H1 (cell line): Measurements from ENCODE around the gene MTARC2. TPM values are rescaled to one million over a fixed set of nuclear protein-coding genes. Genes with fewer than 3 reads are reported as not detected.

Experiments
- CTCF ChIA-PET: fragments of 300-600 bp; sonication (Branson Sonifier 250); formaldehyde crosslinking; loops from one replicate; lab custom pipeline; 2021; ENCODE audit not compliant: partially characterized antibody; lab: Charles Lee
- POLR2A ChIA-PET: fragments of 300-600 bp; sonication (Branson Sonifier 250); formaldehyde crosslinking; loops from one replicate; lab custom pipeline; 2021; ENCODE audit warnings: inconsistent platforms; ENCODE audit not compliant: partially characterized antibody; lab: Charles Lee
- DNase-seq, 2 experiments: peaks; one replicate each; pipeline versions ENCODE4 v3.0.0 to v3.0.0-alpha.2; 2010 to 2022; ENCODE audit warnings: low spot score in 2 of 2, low read depth in 1 of 2, mixed read lengths in 1 of 2
- FAIRE-seq: peaks from 2 replicates; lab custom pipeline; 2011; peaks lifted over from hg19 to GRCh38; lab: Jason Lieb, UNC
- H2AFZ ChIP-seq: 2 replicates; pipeline ENCODE4 v1.8.1; 2012; ENCODE audit warnings: low read length, inconsistent platforms
- H2AK5ac ChIP-seq: 2 replicates; pipeline ENCODE4 v1.6.1; 2013; ENCODE audit warnings: low read depth, low read length
- H2BK120ac ChIP-seq: replicated peaks from 2 replicates; pipeline ENCODE3; 2013; ENCODE audit warnings: low read depth, low read length, inconsistent platforms
- H2BK12ac ChIP-seq: 2 replicates; pipeline ENCODE4 v1.6.1; 2013; ENCODE audit warnings: low read depth, low read length
- H2BK15ac ChIP-seq: 2 replicates; pipeline ENCODE4 v1.6.1; 2013; ENCODE audit warnings: low read length
- H2BK20ac ChIP-seq: 2 replicates; pipeline ENCODE4 v1.6.1; 2013; ENCODE audit warnings: low read length
- H2BK5ac ChIP-seq: 2 replicates; pipeline ENCODE4 v1.6.1; 2013; ENCODE audit warnings: low read depth, low read length
- H3K14ac ChIP-seq: 2 replicates; pipeline ENCODE4 v1.6.1; 2013; ENCODE audit warnings: inconsistent platforms; ENCODE audit not compliant: insufficient read length
- H3K18ac ChIP-seq: 2 replicates; pipeline ENCODE4 v1.6.1; 2013; ENCODE audit warnings: low read length; ENCODE audit errors: extremely low read depth
- H3K23ac ChIP-seq: 2 replicates; pipeline ENCODE4 v1.6.1; 2013; ENCODE audit warnings: inconsistent platforms; ENCODE audit not compliant: insufficient read length
- H3K23me2 ChIP-seq: 2 replicates; pipeline ENCODE4 v1.6.1; 2013; ENCODE audit warnings: low read depth, low read length
- H3K27ac ChIP-seq: 2 replicates; pipeline ENCODE4 v1.6.1; 2011; ENCODE audit warnings: low read depth, low read length, inconsistent platforms
- H3K27me3 ChIP-seq, 4 experiments: replicated peaks in 1 of 4; 1 replicate in 1 of 4; 2 replicates in 3 of 4; pipeline versions ENCODE4 v1.6.1 to v1.8.1; 2011 to 2013; ENCODE audit warnings: low read length in 3 of 4, mild to moderate bottlenecking in 3 of 4, inconsistent platforms in 2 of 4, mixed read lengths in 2 of 4, moderate library complexity in 1 of 4; ENCODE audit not compliant: control insufficient read depth in 3 of 4, insufficient read depth in 3 of 4; ENCODE audit errors: extremely low read depth in 1 of 4
- H3K36me3 ChIP-seq, 4 experiments: 2 replicates each; pipeline versions ENCODE4 v1.6.1 to v1.8.1; 2011 to 2013; ENCODE audit warnings: mild to moderate bottlenecking in 4 of 4, low read length in 3 of 4, moderate library complexity in 2 of 4, control low read depth in 1 of 4, inconsistent platforms in 1 of 4; ENCODE audit not compliant: insufficient read depth in 4 of 4, control insufficient read depth in 2 of 4
- H3K4ac ChIP-seq: replicated peaks from 2 replicates; pipeline ENCODE3; 2013; ENCODE audit warnings: low read length, low read depth, mixed read lengths, inconsistent platforms; ENCODE audit not compliant: insufficient read length
- H3K4me1 ChIP-seq, 4 experiments: replicated peaks in 1 of 4; 1 replicate in 1 of 4; 2 replicates in 3 of 4; pipeline versions ENCODE4 v1.6.1 to v1.8.1; 2011 to 2013; ENCODE audit warnings: low read length in 3 of 4, inconsistent platforms in 2 of 4, mixed read lengths in 1 of 4; ENCODE audit not compliant: insufficient read depth in 4 of 4, control insufficient read depth in 3 of 4
- H3K4me2 ChIP-seq, 2 experiments: 2 replicates each; pipeline versions ENCODE4 v1.6.1 to v1.8.1; 2011 to 2013; ENCODE audit warnings: low read depth in 2 of 2, low read length in 2 of 2, control low read depth in 1 of 2, inconsistent platforms in 1 of 2, mild to moderate bottlenecking in 1 of 2; ENCODE audit not compliant: insufficient read depth in 1 of 2
- H3K4me3 ChIP-seq, 4 experiments: fragments of 200-600, 300-600 bp in 1 of 4; sonication (generic), shearing (Covaris generic), sonication (Bioruptor Twin) in 1 of 4; 2 replicates each; pipeline versions ENCODE4 v1.5.1 to v1.8.1; 2011 to 2016; ENCODE audit warnings: low read length in 4 of 4, low read depth in 3 of 4, control low read depth in 2 of 4, inconsistent platforms in 2 of 4, mild to moderate bottlenecking in 2 of 4, mixed read lengths in 1 of 4, moderate library complexity in 1 of 4; ENCODE audit not compliant: insufficient read depth in 2 of 4; ENCODE audit errors: extremely low read depth in 1 of 4
- H3K56ac ChIP-seq: replicated peaks from 2 replicates; pipeline ENCODE3; 2013; ENCODE audit warnings: low read depth, mild to moderate bottlenecking, mixed read lengths, low read length, inconsistent platforms; ENCODE audit not compliant: insufficient read length
- H3K79me1 ChIP-seq: 2 replicates; pipeline ENCODE4 v1.6.1; 2013; ENCODE audit warnings: low read depth, low read length, control low read depth
- H3K79me2 ChIP-seq, 2 experiments: 2 replicates each; pipeline versions ENCODE4 v1.6.1 to v1.8.1; 2012 to 2013; ENCODE audit warnings: low read length in 2 of 2, mild to moderate bottlenecking in 2 of 2, inconsistent platforms in 1 of 2; ENCODE audit not compliant: insufficient read depth in 2 of 2, control insufficient read depth in 1 of 2
- H3K9ac ChIP-seq, 4 experiments: replicated peaks in 1 of 4; 1 replicate in 1 of 4; 2 replicates in 3 of 4; pipeline versions ENCODE4 v1.6.1 to v1.8.1; 2011 to 2013; ENCODE audit warnings: low read depth in 3 of 4, low read length in 3 of 4, control low read depth in 2 of 4, mild to moderate bottlenecking in 2 of 4, moderate library complexity in 2 of 4, inconsistent platforms in 1 of 4; ENCODE audit errors: extremely low read depth in 1 of 4
- H3K9me3 ChIP-seq, 2 experiments: 2 replicates each; pipeline versions ENCODE4 v1.6.1 to v1.8.1; 2012 to 2013; ENCODE audit warnings: mild to moderate bottlenecking in 2 of 2, moderate library complexity in 2 of 2, control low read depth in 1 of 2, inconsistent platforms in 1 of 2, low read depth in 1 of 2, low read length in 1 of 2, mixed read lengths in 1 of 2; ENCODE audit not compliant: insufficient read depth in 2 of 2
- H4K20me1 ChIP-seq, 2 experiments: replicated peaks in 1 of 2; 2 replicates each; pipeline versions ENCODE3 to v1.8.1; 2011 to 2013; ENCODE audit warnings: inconsistent platforms in 2 of 2, low read length in 2 of 2, mild to moderate bottlenecking in 1 of 2; ENCODE audit not compliant: insufficient read depth in 2 of 2, control insufficient read depth in 1 of 2
- H4K5ac ChIP-seq: 2 replicates; pipeline ENCODE4 v1.6.1; 2013; ENCODE audit warnings: low read length, low read depth, mixed read lengths, inconsistent platforms; ENCODE audit not compliant: insufficient read length
- H4K8ac ChIP-seq: 2 replicates; pipeline ENCODE4 v1.8.0; 2013; ENCODE audit warnings: mild to moderate bottlenecking, moderate library complexity, low read length, inconsistent platforms; ENCODE audit not compliant: insufficient read depth; ENCODE audit errors: extremely low read depth
- H4K91ac ChIP-seq: replicated peaks from 2 replicates; pipeline ENCODE3; 2013; ENCODE audit warnings: low read length, mixed read lengths, inconsistent platforms; ENCODE audit not compliant: insufficient read length
- BCL11A ChIP-seq, 2 experiments: IDR thresholded peaks; one replicate each; pipeline ENCODE4 v1.6.1; 2011; ENCODE audit warnings: low read depth in 2 of 2, low read length in 2 of 2, mild to moderate bottlenecking in 2 of 2
- FOSL1 ChIP-seq: IDR thresholded peaks from 2 replicates; pipeline ENCODE4 v1.6.1; 2011; ENCODE audit warnings: mild to moderate bottlenecking, low read depth, low read length, moderate library complexity; ENCODE audit not compliant: insufficient read depth
- GABPA ChIP-seq: IDR thresholded peaks from 2 replicates; pipeline ENCODE4 v1.6.1; 2011; ENCODE audit warnings: mild to moderate bottlenecking, low read length, moderate library complexity, borderline replicate concordance; ENCODE audit not compliant: insufficient read depth
- NANOG ChIP-seq: IDR thresholded peaks from 2 replicates; pipeline ENCODE4 v1.6.1; 2011; ENCODE audit warnings: low read length, low read depth, mild to moderate bottlenecking, inconsistent platforms; ENCODE audit not compliant: insufficient read depth, poor library complexity, severe bottlenecking
- RNF2 ChIP-seq: fragments of 200-900, 300-1000 bp; sonication (generic); IDR thresholded peaks from 2 replicates; pipeline ENCODE4 v1.7.1; 2016; ENCODE audit warnings: borderline replicate concordance, low read depth, mild to moderate bottlenecking, antibody characterized with exemption, low read length; ENCODE audit not compliant: poor library complexity, severe bottlenecking; ENCODE audit errors: missing control alignments
- SRF ChIP-seq: IDR thresholded peaks from 2 replicates; pipeline ENCODE4 v1.6.1; 2011; ENCODE audit warnings: mild to moderate bottlenecking, low read depth, low read length, moderate library complexity
- SUZ12 ChIP-seq: fragments of 200-600 bp; sonication (generic); IDR thresholded peaks from 2 replicates; pipeline ENCODE4 v1.6.1; 2012; ENCODE audit warnings: mild to moderate bottlenecking, inconsistent platforms, low read length, moderate library complexity, mixed read lengths
- TCF12 ChIP-seq: IDR thresholded peaks from 2 replicates; pipeline ENCODE4 v1.6.1; 2011; ENCODE audit warnings: low read depth, mild to moderate bottlenecking, low read length
- TEAD4 ChIP-seq: IDR thresholded peaks from 2 replicates; pipeline ENCODE4 v1.6.1; 2012; ENCODE audit warnings: low read depth, low read length, inconsistent platforms, mixed read lengths
- WGBS, 2 experiments: shearing (Covaris generic) in 1 of 2; methylation state at CpG; one replicate each; pipeline versions ENCODE4 v1.1.6 to v1.1.7; 2013 to 2015; ENCODE audit warnings: low lambda C conversion rate in 2 of 2, mixed read lengths in 2 of 2, inconsistent platforms in 1 of 2, low coverage in 1 of 2, missing lambda C conversion rate in 1 of 2; ENCODE audit not compliant: insufficient replicate concordance in 2 of 2, insufficient coverage in 1 of 2, insufficient read length in 1 of 2; ENCODE audit errors: extremely low coverage in 1 of 2, missing lambda C conversion rate in 1 of 2; 5-methylcytosine and 5-hydroxymethylcytosine counted together
- polyA plus RNA-seq, 7 experiments: library from polyadenylated mRNA; depleted of rRNA in 3 of 7; stranded (reverse) in 5 of 7; unstranded in 2 of 7; fragments of >200 nt in 5 of 7; fragments of 200-250 nt in 2 of 7; gene quantifications; 1 replicate in 5 of 7; 2 replicates in 1 of 7; 4 replicates in 1 of 7; pipeline versions ENCODE4 v1.2.1 to v1.2.3, GENCODE V29; 2011 to 2013; ENCODE audit warnings: missing spikeins in 2 of 7, mixed read lengths in 2 of 7
- total RNA-seq: library from RNA; stranded (reverse); fragmentation: NEBNext Ultra II Directional; extraction: Animal tissue kit (Norgen Biotek cat#: 25700); gene quantifications from 2 replicates; pipeline ENCODE4 v1.2.1, GENCODE V29; 2021
- TF ChIP-seq, protein P1 (sequence below), 3 experiments: IDR thresholded peaks; 1 replicate in 2 of 3; 2 replicates in 1 of 3; pipeline versions ENCODE4 v1.5.1 to v1.6.1; 2011; ENCODE audit warnings: low read length in 3 of 3, mild to moderate bottlenecking in 3 of 3, inconsistent platforms in 2 of 3, low read depth in 1 of 3, moderate library complexity in 1 of 3; ENCODE audit not compliant: insufficient read depth in 1 of 3; ENCODE audit errors: control extremely low read depth in 1 of 3

MTARC2 gene
- total and polyA plus RNA-seq, 2 of the 8 experiments (the other 6 are each of a cell fraction or from before 2014, with no cell fraction given) = 7.2 to 7.9 TPM

DNA sequence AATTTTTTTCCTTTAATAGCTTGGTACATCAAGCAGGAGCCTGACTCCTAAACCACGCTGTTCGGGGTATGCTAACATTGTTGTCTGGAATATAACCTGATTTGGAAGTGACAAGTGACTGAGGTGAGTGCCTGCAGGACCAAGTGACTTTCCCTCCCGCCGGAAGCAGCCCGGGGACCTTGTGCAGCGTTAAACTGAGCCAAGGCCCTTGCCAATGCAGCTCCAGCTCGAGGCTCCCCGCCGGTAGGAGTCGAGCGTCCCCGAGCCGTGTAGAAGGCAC lies 37.9 kb downstream of the MTARC2 start:
- Histone ChIP-seq H3K4me2 (peak overlapping the region; percentile 83 to 92), H3K27me3 (no peaks in the 10 kb centered on the region), H4K91ac (no peak overlapping the region), H2BK5ac (no peak overlapping the region), H4K20me1 (peaks cover 0 to 3% of the 10 kb centered on the region in 2 experiments), H3K79me2 (peaks cover 0 to 15% of the 10 kb centered on the region in 2 experiments; a peak in 2 of 4 replicates), H3K27ac (no peak overlapping the region), H3K14ac (no peak overlapping the region), H2BK12ac (0 out of 2 replicates have a peak overlapping the region, but pooled peaks have one; percentile 2), H3K79me1 (peaks cover 3% of the 10 kb centered on the region), H4K5ac (no peak overlapping the region), H3K9me3 (no peaks in the 10 kb centered on the region), H3K4ac (no peak overlapping the region), H3K4me3 (peak overlapping the region; percentile 59 to 84 (median 69)), H2BK20ac (no peak overlapping the region), H2BK120ac (no peak overlapping the region), H2AK5ac (no peak overlapping the region), H2BK15ac (no peak overlapping the region), H2AFZ (no peak overlapping the region), H3K9ac (peak overlapping the region in 2 of 4 experiments; percentile 13 to 29; a peak in 2 of 7 replicates), H3K18ac (0 out of 2 replicates have a peak overlapping the region, but pooled peaks have one; percentile 53), H3K23me2 (peaks cover 9% of the 10 kb centered on the region; the same call in 1 of the 2 replicates), H4K8ac (no peak overlapping the region; the same call in 1 of the 2 replicates), H3K4me1 (peaks cover 4 to 14% (median 11%) of the 10 kb centered on the region in 4 experiments), H3K36me3 (no peaks in the 10 kb centered on the region; a peak in 1 of 8 replicates), H3K56ac (no peak overlapping the region), H3K23ac (no peak overlapping the region)
- FAIRE-seq (no peak), DNase-seq (no peak)
- CTCF ChIA-PET = interaction anchor here (0.6 to 8.2 kb wide), 22 partner anchors 9 to 1520 kb away, joined by 3 to 96 read pairs (median 5); partner anchors contain the start of gene MTARC2
- POLR2A ChIA-PET = interaction anchor here (0.9 to 5.9 kb wide), 13 partner anchors 9 to 951 kb away, joined by 3 to 70 read pairs (median 6); partner anchors contain the start of gene MTARC2
- 14% methylated on average over 13 of the region's 13 CpGs; no CpG with 5 or more reads in 1 of the 2 experiments for WGBS, 2 experiments
- TF ChIP-seq TEAD4 = no peak
- no peak for TF ChIP-seq NANOG
- 0 out of 2 replicates have a peak, but pooled peaks have one; percentile 13 for TF ChIP-seq SUZ12
- TF ChIP-seq, protein P1, sequence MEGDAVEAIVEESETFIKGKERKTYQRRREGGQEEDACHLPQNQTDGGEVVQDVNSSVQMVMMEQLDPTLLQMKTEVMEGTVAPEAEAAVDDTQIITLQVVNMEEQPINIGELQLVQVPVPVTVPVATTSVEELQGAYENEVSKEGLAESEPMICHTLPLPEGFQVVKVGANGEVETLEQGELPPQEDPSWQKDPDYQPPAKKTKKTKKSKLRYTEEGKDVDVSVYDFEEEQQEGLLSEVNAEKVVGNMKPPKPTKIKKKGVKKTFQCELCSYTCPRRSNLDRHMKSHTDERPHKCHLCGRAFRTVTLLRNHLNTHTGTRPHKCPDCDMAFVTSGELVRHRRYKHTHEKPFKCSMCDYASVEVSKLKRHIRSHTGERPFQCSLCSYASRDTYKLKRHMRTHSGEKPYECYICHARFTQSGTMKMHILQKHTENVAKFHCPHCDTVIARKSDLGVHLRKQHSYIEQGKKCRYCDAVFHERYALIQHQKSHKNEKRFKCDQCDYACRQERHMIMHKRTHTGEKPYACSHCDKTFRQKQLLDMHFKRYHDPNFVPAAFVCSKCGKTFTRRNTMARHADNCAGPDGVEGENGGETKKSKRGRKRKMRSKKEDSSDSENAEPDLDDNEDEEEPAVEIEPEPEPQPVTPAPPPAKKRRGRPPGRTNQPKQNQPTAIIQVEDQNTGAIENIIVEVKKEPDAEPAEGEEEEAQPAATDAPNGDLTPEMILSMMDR (IDR thresholded peaks at IDR 0.05; ENCODE audit: control extremely low read depth in 1 of 3, insufficient read depth in 1 of 3, low read depth in 1 of 3, low read length in 3 of 3) = peak in 1 of 3 experiments; percentile 4; a peak in 1 of 4 replicates
- TF ChIP-seq FOSL1 = no peak
- no peak for TF ChIP-seq GABPA
- no peak for TF ChIP-seq SRF
- no peak for TF ChIP-seq TCF12
- TF ChIP-seq RNF2 = peak; percentile 5
- no peak for TF ChIP-seq BCL11A (IDR thresholded peaks at IDR 0.05; ENCODE audit: low read depth in 2 of 2, low read length in 2 of 2)
